SK-N-MC (cell line): Measurements from ENCODE around the gene SCLT1.

Experiments used
- EZH2 ChIP-seq: fragments of 200-600 bp; sonication (generic); IDR thresholded peaks from one replicate; pipeline ENCODE4 v1.6.1; 2017; ENCODE audit warnings: antibody characterized with exemption
- POLR2AphosphoS5 ChIP-seq: IDR thresholded peaks from 2 replicates; pipeline ENCODE4 v1.6.1; 2012; ENCODE audit warnings: mild to moderate bottlenecking, low read depth, low read length, borderline replicate concordance

GRCh38 chr4:128974136-128974581 is 119.2 kb downstream of the SCLT1 start:
- TF ChIP-seq EZH2 (no peak), POLR2AphosphoS5 (no peak)
